MG63 (cell line): ENCODE measurements around the gene ARHGEF7. TPM values are rescaled to one million over a fixed set of nuclear protein-coding genes. Genes with fewer than 3 reads are reported as not detected.
"Not testable (repeated sequence)": the region's sequence is repeated elsewhere in the genome, so short reads cannot be mapped to it uniquely, and the experiment has no call there.

ENCODE experiments used
- DNase-seq: peaks from one replicate; pipeline ENCODE4 v3.0.0-alpha.2; 2020
- H3K27me3 ChIP-seq: fragments of 250-450 bp; sonication (Bioruptor Pico); 2 replicates; pipeline ENCODE4 v1.5.1; 2020; ENCODE audit warnings: mild to moderate bottlenecking, moderate library complexity
- H3K36me3 ChIP-seq: fragments of 250-450 bp; sonication (Bioruptor Pico); 2 replicates; pipeline ENCODE4 v1.5.1; 2020; ENCODE audit warnings: mild to moderate bottlenecking, moderate library complexity
- H3K4me3 ChIP-seq: fragments of 250-450 bp; sonication (Bioruptor Pico); 2 replicates; pipeline ENCODE4 v1.5.1; 2020; ENCODE audit warnings: mild to moderate bottlenecking, moderate library complexity
- H3K9me3 ChIP-seq: fragments of 250-450 bp; sonication (Bioruptor Pico); 2 replicates; pipeline ENCODE4 v1.5.1; 2020; ENCODE audit warnings: mild to moderate bottlenecking, moderate library complexity
- total RNA-seq: library from RNA; depleted of rRNA; stranded (reverse); fragments of >200 nt; shearing (Covaris generic); gene quantifications from 2 replicates; pipeline ENCODE4 v1.2.3, GENCODE V29; 2014; ENCODE audit warnings: low replicate concordance

ARHGEF7 gene
- total RNA-seq, 1 experiment from 2014 or later: 9.7 TPM

DNA sequence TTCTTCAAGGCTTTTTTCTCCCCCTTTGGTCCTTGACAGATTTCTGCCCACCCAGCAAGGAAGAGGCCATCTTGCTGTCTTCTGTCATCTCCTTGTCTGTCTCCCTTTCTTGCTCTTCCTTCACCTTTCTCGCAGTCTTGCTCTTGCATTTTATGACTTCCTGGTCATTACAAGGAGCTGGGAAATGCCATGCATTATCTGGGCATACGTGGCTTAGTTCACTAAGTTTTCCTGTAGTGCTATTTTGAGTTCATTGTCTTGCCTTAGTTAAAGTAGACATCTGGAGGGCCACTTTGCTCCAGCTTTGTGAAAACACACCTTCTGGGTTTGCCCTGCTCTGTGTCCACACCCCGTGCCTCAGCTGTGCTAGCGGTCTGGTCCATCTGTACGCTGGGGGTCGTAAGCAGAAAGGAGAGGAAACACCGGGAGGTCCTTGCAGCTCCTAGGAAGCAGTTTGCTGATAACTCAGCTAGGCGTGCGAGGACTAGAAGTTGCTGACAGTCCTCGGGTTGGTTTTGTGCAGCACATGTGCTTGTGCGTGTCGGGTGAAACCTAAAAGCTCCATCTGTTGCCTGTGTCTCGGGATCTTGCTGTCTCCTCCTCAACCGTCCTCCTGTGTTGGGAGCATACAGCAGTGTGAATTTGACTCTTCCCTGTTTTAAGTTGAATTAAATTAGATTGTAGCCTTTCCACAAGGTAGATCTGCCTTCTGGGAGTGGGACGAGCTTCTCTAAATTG is 59.4 kb downstream of the ARHGEF7 start:
- H3K27me3 ChIP-seq: no peaks in the 10 kb centered on the region
- H3K9me3 ChIP-seq: no peaks in the 10 kb centered on the region
- no peak overlapping the region for H3K4me3 ChIP-seq
- peaks cover 6% of the 10 kb centered on the region; the same call in 1 of the 2 replicates for H3K36me3 ChIP-seq
- no peak for DNase-seq

DNA sequence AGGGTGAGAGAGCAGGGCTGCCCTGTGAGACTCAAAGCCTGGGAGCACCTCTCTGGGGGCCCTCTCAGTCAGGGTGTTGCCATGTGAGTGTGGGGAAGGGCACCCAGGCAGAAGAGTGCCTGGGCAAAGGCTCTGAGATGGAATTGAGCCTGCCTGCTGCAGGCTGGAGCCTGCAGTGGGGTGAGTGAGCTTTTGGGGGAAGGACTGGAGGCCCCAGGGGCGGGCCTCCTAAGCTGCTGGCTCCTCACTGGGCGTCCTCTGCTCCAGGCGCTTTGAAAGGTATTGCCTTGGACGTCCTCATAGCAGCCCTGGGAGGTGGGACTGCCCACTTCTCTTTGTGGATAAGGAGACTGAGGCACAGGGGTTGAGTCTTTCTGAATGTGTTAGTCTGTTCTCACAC is 60.3 kb downstream of the ARHGEF7 start:
- peaks cover 6% of the 10 kb centered on the region; the same call in 1 of the 2 replicates for H3K36me3 ChIP-seq
- no peaks in the 10 kb centered on the region for H3K27me3 ChIP-seq
- no peaks in the 10 kb centered on the region for H3K9me3 ChIP-seq
- no peak for DNase-seq
- no peak overlapping the region for H3K4me3 ChIP-seq

DNA sequence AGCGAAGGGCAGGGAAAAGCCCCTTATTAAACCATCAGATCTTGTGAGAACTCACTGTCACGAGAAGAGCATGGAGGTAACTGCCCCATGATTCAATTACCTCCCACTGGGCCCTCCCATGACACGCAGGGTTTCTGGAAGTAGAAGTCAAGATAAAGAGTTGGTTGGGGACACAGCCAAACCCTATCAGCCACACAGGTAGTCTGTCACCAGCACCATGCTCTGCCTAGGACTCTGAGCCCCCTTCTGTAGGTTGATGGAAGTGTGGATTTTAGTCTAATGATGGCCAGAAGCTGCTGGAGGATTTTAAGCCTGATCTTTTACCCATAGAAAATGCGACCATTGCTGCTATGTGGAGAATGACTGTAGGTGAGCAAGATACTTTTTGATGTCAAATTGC is 60.8 kb downstream of the ARHGEF7 start:
- Histone ChIP-seq H3K36me3 (peaks cover 6% of the 10 kb centered on the region; the same call in 1 of the 2 replicates), H3K4me3 (no peak overlapping the region), H3K27me3 (no peaks in the 10 kb centered on the region), H3K9me3 (no peaks in the 10 kb centered on the region)
- no peak for DNase-seq

DNA sequence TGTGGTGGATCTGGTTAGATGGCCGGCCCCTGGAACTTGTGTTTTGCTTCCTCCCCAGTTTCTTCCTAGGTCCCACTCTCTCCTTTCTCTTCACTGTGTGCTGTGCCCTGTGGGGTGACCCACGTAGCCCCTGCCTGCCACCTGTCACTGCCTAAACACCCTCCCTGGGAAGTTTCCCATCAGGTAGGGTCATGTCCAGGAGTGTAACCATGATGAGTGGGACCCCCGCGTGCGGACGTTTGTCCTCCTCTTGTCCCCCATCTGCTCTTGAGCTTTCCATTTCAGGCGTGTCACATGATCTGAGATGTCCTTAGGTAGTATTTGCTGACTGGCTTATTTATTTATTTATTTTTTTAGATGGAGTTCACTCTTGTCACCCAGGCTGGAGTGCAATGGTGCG is 61.3 kb downstream of the ARHGEF7 start:
- no peak overlapping the region for H3K4me3 ChIP-seq
- H3K36me3 ChIP-seq: peaks cover 6% of the 10 kb centered on the region; the same call in 1 of the 2 replicates
- DNase-seq: no peak
- no peaks in the 10 kb centered on the region for H3K27me3 ChIP-seq
- no peaks in the 10 kb centered on the region for H3K9me3 ChIP-seq

DNA sequence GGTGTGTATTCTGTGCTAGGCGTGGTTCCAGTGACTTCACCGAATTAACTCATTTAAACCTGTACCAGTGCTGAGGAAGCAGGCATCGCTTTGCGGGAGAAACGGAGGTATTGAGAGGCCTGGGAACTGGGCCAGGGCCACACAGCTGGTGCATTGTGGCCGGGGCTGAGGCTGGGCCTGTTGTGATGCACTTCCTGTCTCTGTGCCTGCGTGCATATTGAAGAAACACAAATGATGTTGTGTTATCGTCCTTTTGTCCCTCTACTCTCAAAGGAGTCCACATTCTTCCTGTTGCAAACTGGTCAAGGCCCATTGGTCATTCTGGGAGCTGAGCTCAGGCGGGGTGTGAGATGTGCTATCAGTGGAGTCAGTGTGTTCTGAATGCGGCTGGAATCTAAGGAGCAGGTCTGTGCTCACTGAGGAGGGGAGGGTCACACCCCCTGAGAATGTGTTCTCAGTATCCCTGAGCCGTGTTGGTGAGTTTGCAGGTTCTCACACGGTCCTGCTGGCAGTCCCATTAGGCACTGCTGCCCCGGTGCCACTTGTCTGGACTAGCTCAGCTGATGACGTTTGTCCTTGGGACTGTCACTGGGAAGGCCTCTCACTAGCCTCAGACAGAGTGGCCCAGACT is 62.1 kb downstream of the ARHGEF7 start:
- Histone ChIP-seq H3K36me3 (peaks cover 6% of the 10 kb centered on the region; the same call in 1 of the 2 replicates), H3K9me3 (no peaks in the 10 kb centered on the region), H3K27me3 (no peaks in the 10 kb centered on the region), H3K4me3 (no peak overlapping the region)
- no peak for DNase-seq

DNA sequence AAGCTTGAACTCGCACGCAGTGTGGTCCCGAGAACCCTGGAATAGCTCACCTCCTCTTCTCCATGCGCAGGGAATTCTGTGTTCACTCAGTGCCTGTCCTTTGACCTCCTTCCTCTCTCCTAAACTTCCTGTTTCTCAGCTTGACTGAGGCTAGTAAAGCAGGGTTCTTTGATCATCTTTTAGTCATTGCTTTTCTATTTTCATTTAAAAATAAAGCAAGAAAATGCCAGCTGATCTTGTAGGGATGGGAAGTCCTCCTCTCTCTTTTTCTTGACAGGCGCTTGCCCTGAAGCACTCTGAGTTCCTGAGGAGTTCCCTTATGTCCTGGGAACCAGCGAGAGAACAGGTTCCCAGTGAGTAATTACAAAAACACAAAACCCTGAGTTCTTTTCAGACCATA is 62.8 kb downstream of the ARHGEF7 start:
- Histone ChIP-seq H3K36me3 (peaks cover 6% of the 10 kb centered on the region; the same call in 1 of the 2 replicates), H3K9me3 (no peaks in the 10 kb centered on the region), H3K27me3 (no peaks in the 10 kb centered on the region), H3K4me3 (no peak overlapping the region)
- no peak for DNase-seq

DNA sequence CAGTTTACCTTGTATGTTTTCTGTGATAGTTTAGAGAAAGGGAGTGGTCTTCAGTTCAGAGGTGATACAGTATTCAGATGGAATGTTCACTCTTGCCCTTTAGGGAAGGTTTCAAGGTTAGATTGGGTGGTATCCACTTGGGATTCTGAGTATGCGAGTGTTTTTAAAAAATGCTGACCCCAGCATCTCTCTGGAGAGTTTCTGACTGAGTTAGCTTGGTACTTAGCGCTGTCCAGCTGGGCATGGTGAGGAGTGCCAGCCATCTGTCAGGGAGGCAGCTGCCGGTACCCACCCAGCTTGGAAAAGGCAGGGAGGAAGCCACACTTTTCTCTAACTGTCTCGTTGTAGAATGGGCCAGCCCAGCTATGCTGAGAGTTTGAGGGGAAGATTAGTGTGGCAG is 63.3 kb downstream of the ARHGEF7 start:
- Histone ChIP-seq H3K9me3 (no peaks in the 10 kb centered on the region), H3K4me3 (no peak overlapping the region), H3K27me3 (no peaks in the 10 kb centered on the region), H3K36me3 (peaks cover 6% of the 10 kb centered on the region; the same call in 1 of the 2 replicates)
- DNase-seq: no peak

DNA sequence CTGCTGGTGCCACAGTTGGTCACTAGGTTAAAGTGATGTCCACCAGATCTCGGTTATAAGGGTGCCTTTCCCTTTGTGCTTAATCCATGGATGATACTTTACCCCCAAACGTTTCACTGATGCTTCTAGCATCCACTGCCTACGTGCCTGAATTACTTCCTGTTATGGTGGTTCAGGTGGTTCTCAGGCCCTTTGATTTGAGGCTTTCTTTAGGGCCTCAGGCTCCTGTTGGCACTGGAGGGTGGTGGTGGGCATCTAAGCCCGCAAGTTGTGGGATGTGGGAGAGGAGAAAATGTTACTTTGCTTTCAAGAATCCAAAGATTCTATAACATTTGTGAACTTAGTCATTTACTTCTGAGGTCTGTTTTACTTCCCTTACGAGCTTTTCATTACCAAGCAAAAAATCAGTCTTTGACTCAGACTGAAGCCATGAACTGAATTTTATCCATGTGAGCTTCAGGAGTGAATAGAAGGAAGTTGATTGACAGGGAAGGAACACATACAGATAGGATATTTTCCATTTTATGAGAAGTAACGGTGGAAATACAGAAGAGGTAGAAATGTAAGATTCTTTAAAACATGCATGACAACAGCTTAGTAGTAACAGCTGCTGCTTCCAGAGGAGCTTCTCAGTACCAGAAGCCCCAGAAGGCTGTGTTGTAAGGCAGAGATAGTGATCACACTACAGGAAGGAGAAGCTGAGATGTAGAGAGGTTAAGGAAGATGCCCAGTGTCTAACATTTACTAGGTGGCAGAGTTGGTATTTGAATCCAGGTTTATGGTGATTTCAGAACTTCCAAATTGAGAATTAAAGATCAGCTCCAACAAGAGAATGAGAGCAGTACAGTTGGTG is 65.0 kb downstream of the ARHGEF7 start:
- Histone ChIP-seq H3K36me3 (peaks cover 6% of the 10 kb centered on the region; the same call in 1 of the 2 replicates), H3K9me3 (no peaks in the 10 kb centered on the region), H3K4me3 (no peak overlapping the region), H3K27me3 (no peaks in the 10 kb centered on the region)
- DNase-seq: no peak

DNA sequence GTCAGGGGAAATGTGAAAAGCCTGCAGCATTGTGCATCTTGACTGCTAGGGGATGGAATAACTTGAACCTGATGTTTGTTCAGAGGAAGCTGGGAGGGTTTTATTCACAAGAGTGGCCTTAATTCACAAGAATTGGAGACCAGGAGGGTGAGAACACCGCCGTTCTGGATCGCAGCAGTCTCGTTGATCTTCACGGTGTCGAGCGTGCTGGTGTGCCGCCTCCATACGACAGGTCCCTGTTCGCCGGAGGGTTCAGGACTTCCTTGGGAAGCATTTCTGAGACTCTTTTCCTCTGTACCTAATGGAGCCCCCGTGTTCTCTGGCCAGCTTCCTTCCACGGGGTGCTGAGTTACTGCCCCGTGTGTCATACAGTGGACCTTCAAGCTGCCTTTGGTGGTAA is 66.9 kb downstream of the ARHGEF7 start:
- DNase-seq: no peak
- Histone ChIP-seq H3K9me3 (no peaks in the 10 kb centered on the region), H3K4me3 (no peak overlapping the region), H3K36me3 (peaks cover 4% of the 10 kb centered on the region; the same call in 1 of the 2 replicates), H3K27me3 (no peaks in the 10 kb centered on the region)

DNA sequence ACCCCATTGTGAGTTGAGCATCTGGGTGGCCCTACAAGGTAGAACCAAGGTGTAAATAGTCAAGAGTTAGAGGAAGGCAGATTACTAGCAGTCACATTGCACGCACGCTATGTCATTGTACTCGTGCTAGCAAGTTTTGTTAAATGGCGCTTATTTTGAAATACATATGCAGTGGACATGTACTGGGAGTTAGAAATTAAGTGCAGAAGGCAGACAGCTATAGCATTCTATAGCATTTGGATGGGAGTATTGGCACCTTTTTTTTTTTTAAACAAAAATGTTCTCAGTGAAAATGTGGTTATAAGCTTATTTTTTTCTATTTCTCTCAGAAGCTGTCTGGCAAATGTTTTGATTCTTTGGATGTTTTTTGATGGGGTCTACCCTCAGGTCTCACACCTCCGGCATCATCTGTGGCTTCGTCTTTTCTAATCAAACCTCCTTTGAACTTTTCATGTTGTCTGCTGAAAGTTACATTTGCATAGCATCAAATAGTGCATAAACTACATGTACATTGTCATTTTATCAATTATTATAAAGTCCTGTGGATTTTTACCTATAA is 68.1 kb downstream of the ARHGEF7 start:
- Histone ChIP-seq H3K27me3 (no peaks in the 10 kb centered on the region), H3K36me3 (no peaks in the 10 kb centered on the region), H3K4me3 (no peak overlapping the region), H3K9me3 (no peaks in the 10 kb centered on the region)
- no peak for DNase-seq

DNA sequence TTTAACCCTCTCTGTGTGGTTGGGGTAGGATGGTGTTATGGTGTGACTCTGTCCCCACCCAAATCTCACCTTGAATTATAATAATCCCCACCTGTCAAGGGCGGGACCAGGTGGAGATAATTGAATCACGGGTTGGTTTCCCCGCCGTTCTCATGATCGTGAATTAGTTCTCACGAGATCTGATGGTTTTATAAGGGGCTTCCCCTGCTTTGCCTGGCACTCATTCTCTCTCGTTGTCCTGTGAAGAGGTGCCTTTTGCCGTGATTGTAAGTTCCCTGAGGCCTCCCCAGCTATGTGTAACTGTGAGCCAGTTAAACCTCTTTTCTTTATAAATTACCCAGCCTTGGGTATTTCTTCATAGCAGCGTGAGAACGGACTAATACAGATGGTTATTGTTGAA is 68.8 kb downstream of the ARHGEF7 start:
- H3K36me3 ChIP-seq: peaks cover 4% of the 10 kb centered on the region; the same call in 1 of the 2 replicates
- DNase-seq: no peak
- no peak overlapping the region for H3K4me3 ChIP-seq
- H3K9me3 ChIP-seq: no peaks in the 10 kb centered on the region
- H3K27me3 ChIP-seq: no peaks in the 10 kb centered on the region

DNA sequence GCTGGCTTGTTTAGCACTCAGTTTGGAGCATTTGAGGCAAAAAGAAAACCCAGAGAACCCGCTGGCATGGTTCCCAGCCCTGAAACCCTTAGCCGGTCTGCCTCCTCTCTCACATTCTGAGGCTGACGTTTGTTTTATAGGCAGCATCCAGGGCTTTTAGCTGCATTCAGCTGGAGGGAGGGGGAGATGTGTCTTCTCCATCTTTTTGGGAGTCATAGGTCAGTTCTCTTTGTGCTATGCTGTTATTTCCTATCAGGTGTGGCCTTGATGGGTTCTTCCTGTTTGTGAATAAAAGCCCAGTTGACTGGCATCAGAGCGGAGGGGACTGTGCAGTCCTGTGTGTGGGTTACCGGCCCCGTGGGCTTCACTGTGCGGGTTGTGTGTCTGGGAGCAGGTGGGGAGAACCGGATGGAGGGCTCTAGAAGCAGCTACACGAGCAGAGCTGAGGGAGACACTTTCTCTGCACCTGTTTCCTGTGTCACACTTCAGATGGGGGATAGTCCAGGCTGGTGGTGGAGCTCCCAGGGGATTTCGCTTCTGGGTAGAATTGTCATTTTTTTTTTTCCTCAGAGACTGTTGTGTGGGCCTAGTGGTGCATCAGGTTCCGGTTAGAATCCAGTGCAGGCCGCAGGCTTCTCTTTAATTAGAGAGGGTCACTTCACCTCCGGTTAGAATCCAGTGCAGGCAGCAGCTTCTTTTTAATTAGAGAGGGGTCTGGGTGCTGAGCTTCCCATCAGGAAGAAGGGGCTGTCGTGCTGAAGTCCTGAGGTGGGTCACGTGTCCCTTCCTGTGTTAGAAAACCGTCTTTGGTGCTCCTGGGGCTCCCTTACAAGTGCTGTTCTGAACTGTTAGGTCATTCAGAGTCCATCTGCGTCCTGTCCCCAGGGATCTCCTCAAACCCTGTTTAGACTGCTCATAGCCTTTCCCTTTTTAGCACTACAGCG is 69.6 kb downstream of the ARHGEF7 start:
- no peak for DNase-seq
- Histone ChIP-seq H3K27me3 (no peaks in the 10 kb centered on the region), H3K36me3 (peaks cover 4% of the 10 kb centered on the region; the same call in 1 of the 2 replicates), H3K9me3 (no peaks in the 10 kb centered on the region), H3K4me3 (no peak overlapping the region)

DNA sequence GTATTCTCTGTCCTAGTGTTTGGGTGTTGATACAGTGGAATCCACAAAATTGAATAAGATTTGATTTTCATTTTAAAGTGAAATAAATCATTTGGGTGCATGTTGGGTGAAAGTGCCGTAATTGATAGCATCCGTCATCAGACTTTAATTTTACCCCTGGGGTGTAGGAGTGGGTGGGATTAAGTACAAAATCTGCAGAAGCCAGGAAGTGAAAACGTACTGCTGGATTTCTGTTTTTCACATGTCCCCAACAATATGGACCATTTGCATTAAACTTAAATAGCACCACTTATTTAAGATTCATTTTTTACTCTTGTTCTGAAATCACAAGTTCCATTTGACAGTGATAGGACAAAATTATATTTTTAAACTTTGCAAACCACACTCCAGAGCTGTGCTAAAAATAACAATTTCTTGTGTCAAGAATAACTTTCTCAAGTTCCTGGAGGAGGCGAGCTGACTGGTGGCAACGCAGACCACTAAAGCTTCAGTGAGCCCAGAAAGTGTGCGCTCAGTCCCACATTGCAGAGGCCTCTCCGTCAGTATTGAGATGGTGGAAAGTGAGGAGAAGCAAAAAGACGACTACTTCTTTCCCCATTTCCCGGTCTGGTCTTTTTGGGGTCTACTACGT is 71.3 kb downstream of the ARHGEF7 start:
- peaks cover 4% of the 10 kb centered on the region; the same call in 1 of the 2 replicates for H3K36me3 ChIP-seq
- H3K9me3 ChIP-seq: no peaks in the 10 kb centered on the region
- no peak for DNase-seq
- no peaks in the 10 kb centered on the region for H3K27me3 ChIP-seq
- no peak overlapping the region for H3K4me3 ChIP-seq

DNA sequence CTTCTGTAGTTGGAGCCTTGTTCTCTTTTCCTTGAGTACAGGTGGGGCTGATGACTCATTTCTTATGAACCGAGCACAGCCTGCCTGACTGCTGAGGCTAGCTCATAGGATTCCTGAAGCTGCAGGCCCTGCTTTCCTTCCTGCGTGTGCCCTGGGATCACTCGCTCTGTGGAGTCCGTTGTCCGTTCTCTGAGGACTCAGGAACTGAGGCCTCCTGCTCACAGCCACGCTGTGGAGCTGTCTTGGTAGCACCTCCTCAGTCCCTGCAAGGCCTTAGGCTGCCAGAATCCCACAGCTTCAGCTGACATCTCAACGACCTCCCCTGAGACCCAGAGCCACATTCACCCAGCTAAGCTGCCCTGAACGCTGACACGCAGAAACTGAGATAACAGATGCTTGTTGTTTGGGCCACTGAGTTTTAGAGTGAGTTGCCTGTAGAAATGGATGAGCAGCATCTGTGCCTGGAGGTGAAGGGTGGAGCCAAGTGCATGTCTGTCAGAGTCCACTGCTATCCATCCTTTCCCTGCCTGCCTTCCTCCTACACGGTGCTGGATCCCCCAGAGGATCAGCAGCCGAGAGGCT is 72.9 kb downstream of the ARHGEF7 start:
- Histone ChIP-seq H3K4me3 (no peak overlapping the region), H3K36me3 (peaks cover 4% of the 10 kb centered on the region; the same call in 1 of the 2 replicates), H3K27me3 (no peaks in the 10 kb centered on the region), H3K9me3 (no peaks in the 10 kb centered on the region)
- DNase-seq: no peak

DNA sequence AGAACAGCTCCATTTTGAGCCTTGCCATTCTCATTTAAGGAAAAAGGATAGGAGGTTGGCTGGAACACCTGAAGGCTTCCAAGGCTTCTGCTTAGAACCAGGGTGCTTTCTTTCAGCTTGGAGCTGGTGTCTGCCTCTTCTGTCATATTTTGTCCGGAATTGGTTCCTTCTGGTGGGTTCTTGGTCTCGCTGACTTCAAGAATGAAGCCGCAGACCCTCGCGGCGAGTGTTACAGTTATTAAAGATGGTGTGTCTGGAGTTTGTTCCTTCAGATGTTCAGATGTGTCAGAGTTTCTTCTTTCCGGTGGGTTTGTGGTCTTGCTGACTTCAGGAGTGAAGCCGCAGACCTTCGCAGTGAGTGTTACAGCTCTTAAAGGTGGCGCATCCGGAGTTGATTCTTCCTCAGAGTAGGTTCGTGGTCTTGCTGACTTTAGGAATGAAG is 74.0 kb downstream of the ARHGEF7 start:
- not testable (repeated sequence) for H3K27me3 ChIP-seq

More for the DNA sequence above, 74.0 kb downstream of the ARHGEF7 start:
- not testable (repeated sequence) for H3K4me3 ChIP-seq, DNase-seq, H3K9me3 ChIP-seq, H3K36me3 ChIP-seq
